ENCODE results near the gene CTNNB1.

- TF ChIP-seq, protein P1, sequence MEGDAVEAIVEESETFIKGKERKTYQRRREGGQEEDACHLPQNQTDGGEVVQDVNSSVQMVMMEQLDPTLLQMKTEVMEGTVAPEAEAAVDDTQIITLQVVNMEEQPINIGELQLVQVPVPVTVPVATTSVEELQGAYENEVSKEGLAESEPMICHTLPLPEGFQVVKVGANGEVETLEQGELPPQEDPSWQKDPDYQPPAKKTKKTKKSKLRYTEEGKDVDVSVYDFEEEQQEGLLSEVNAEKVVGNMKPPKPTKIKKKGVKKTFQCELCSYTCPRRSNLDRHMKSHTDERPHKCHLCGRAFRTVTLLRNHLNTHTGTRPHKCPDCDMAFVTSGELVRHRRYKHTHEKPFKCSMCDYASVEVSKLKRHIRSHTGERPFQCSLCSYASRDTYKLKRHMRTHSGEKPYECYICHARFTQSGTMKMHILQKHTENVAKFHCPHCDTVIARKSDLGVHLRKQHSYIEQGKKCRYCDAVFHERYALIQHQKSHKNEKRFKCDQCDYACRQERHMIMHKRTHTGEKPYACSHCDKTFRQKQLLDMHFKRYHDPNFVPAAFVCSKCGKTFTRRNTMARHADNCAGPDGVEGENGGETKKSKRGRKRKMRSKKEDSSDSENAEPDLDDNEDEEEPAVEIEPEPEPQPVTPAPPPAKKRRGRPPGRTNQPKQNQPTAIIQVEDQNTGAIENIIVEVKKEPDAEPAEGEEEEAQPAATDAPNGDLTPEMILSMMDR (IDR thresholded peaks at IDR 0.05; ENCODE audit: insufficient read depth, low read length) = no peak
- TF ChIP-seq, protein P2, sequence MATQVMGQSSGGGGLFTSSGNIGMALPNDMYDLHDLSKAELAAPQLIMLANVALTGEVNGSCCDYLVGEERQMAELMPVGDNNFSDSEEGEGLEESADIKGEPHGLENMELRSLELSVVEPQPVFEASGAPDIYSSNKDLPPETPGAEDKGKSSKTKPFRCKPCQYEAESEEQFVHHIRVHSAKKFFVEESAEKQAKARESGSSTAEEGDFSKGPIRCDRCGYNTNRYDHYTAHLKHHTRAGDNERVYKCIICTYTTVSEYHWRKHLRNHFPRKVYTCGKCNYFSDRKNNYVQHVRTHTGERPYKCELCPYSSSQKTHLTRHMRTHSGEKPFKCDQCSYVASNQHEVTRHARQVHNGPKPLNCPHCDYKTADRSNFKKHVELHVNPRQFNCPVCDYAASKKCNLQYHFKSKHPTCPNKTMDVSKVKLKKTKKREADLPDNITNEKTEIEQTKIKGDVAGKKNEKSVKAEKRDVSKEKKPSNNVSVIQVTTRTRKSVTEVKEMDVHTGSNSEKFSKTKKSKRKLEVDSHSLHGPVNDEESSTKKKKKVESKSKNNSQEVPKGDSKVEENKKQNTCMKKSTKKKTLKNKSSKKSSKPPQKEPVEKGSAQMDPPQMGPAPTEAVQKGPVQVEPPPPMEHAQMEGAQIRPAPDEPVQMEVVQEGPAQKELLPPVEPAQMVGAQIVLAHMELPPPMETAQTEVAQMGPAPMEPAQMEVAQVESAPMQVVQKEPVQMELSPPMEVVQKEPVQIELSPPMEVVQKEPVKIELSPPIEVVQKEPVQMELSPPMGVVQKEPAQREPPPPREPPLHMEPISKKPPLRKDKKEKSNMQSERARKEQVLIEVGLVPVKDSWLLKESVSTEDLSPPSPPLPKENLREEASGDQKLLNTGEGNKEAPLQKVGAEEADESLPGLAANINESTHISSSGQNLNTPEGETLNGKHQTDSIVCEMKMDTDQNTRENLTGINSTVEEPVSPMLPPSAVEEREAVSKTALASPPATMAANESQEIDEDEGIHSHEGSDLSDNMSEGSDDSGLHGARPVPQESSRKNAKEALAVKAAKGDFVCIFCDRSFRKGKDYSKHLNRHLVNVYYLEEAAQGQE (IDR thresholded peaks at IDR 0.05; ENCODE audit: insufficient replicate concordance, low read depth) = no peak
- TF ChIP-seq GABPA (IDR thresholded peaks at IDR 0.05; ENCODE audit: low read depth) = no peak
Measured at GRCh38 chr3:41188306-41188705, 11.0 kb upstream of the CTNNB1 start.
